Neutrophil (primary cell): Measurements from ENCODE around the gene BMS1.

Experiments
- H3K27ac ChIP-seq: fragments of 200-600 bp; sonication (generic); 2 replicates; pipeline ENCODE4 v1.5.1; 2016; ENCODE audit warnings: mild to moderate bottlenecking, moderate library complexity
- H3K27me3 ChIP-seq: fragments of 200-600 bp; sonication (generic); 2 replicates; pipeline ENCODE4 v1.6.0; 2016; ENCODE audit warnings: mild to moderate bottlenecking
- H3K36me3 ChIP-seq: fragments of 200-600 bp; sonication (generic); 2 replicates; pipeline ENCODE4 v1.5.1; 2017
- H3K4me1 ChIP-seq, 2 experiments: fragments of 200-600 bp in 1 of 2; sonication (generic) in 1 of 2; 1 replicate in 1 of 2; 2 replicates in 1 of 2; pipeline versions ENCODE4 v1.5.1 to v1.6.1; 2013 to 2016; ENCODE audit warnings: low read depth in 1 of 2, low read length in 1 of 2, mild to moderate bottlenecking in 1 of 2, moderate library complexity in 1 of 2; ENCODE audit not compliant: control insufficient read depth in 1 of 2, insufficient read depth in 1 of 2
- H3K4me3 ChIP-seq, 2 experiments: fragments of 200-600 bp in 1 of 2; sonication (generic) in 1 of 2; 1 replicate in 1 of 2; 2 replicates in 1 of 2; pipeline ENCODE4 v1.5.1; 2013 to 2016; ENCODE audit warnings: low read depth in 1 of 2, low read length in 1 of 2, mild to moderate bottlenecking in 1 of 2, moderate library complexity in 1 of 2
- H3K9me3 ChIP-seq: fragments of 200-600 bp; sonication (generic); 2 replicates; pipeline ENCODE4 v1.5.1; 2016
- CTCF ChIP-seq: fragments of 200-600 bp; sonication (generic); IDR thresholded peaks from 2 replicates; pipeline ENCODE4 v1.5.1; 2016; ENCODE audit warnings: antibody characterized with exemption

Gene BMS1

GRCh38 chr10:42871823-42872222 lies 89.2 kb downstream of the BMS1 start:
- H3K4me1 ChIP-seq, result peaks cover 8 to 15% of the 10 kb centered on the region in 2 experiments
- no peak overlapping the region for H3K27ac ChIP-seq
- no peak overlapping the region for H3K4me3 ChIP-seq
- H3K36me3 ChIP-seq, result no peaks in the 10 kb centered on the region
- TF ChIP-seq CTCF, result no peak
- peaks cover 3% of the 10 kb centered on the region for H3K27me3 ChIP-seq
- H3K9me3 ChIP-seq, result no peaks in the 10 kb centered on the region

GRCh38 chr10:42872865-42873435 lies 90.4 kb downstream of the BMS1 start:
- no peak overlapping the region for H3K27ac ChIP-seq
- H3K4me1 ChIP-seq, result peaks cover 8 to 15% of the 10 kb centered on the region in 2 experiments
- no peak for TF ChIP-seq CTCF
- H3K4me3 ChIP-seq, result no peak overlapping the region
- no peaks in the 10 kb centered on the region for H3K27me3 ChIP-seq
- no peaks in the 10 kb centered on the region for H3K9me3 ChIP-seq
- no peaks in the 10 kb centered on the region for H3K36me3 ChIP-seq

GRCh38 chr10:42874713-42875387 lies 92.3 kb downstream of the BMS1 start:
- Histone ChIP-seq H3K36me3 (no peaks in the 10 kb centered on the region), H3K27ac (no peak overlapping the region), H3K4me3 (no peak overlapping the region), H3K4me1 (peaks cover 8 to 15% of the 10 kb centered on the region in 2 experiments), H3K9me3 (no peaks in the 10 kb centered on the region), H3K27me3 (no peaks in the 10 kb centered on the region)
- no peak for TF ChIP-seq CTCF

- Histone ChIP-seq H3K27me3 (no peaks in the 10 kb centered on the region), H3K9me3 (no peaks in the 10 kb centered on the region), H3K4me1 (peaks cover 8 to 15% of the 10 kb centered on the region in 2 experiments), H3K4me3 (no peak overlapping the region), H3K27ac (no peak overlapping the region), H3K36me3 (no peaks in the 10 kb centered on the region)
- no peak for TF ChIP-seq CTCF
Observed at GRCh38 chr10:42875388-42875755, 92.8 kb downstream of the BMS1 start.

GRCh38 chr10:42875798-42876341 lies 93.3 kb downstream of the BMS1 start:
- TF ChIP-seq CTCF, result no peak
- no peak overlapping the region for H3K4me3 ChIP-seq
- H3K9me3 ChIP-seq, result no peaks in the 10 kb centered on the region
- peaks cover 8 to 12% of the 10 kb centered on the region in 2 experiments for H3K4me1 ChIP-seq
- no peaks in the 10 kb centered on the region for H3K27me3 ChIP-seq
- no peaks in the 10 kb centered on the region for H3K36me3 ChIP-seq
- H3K27ac ChIP-seq, result no peak overlapping the region
